HG02798 (cell line): ENCODE results near the gene ALOX15B.
"Not testable (repeated sequence)": the region's sequence is repeated elsewhere in the genome, so short reads cannot be mapped to it uniquely, and the experiment has no call there.

Experiments used
- ATAC-seq: cut with Tn5 transposase; IDR thresholded peaks from one replicate; pipeline ENCODE4 v1.9.1; 2021; ENCODE audit warnings: mild to moderate bottlenecking; ENCODE audit not compliant: unreplicated experiment, poor library complexity

Gene ALOX15B

GRCh38 chr17:8059131-8059530 lies 20.3 kb downstream of the ALOX15B start:
- ATAC-seq: no peak

GRCh38 chr17:8060274-8060673 lies 21.4 kb downstream of the ALOX15B start:
- no peak for ATAC-seq

- not testable (repeated sequence) for ATAC-seq
These were observed 23.0 kb downstream of the ALOX15B start for GRCh38 chr17:8061851-8062250.

GRCh38 chr17:8062435-8062806 lies 23.6 kb downstream of the ALOX15B start:
- no peak for ATAC-seq

GRCh38 chr17:8062807-8063483 lies 24.1 kb downstream of the ALOX15B start:
- ATAC-seq: no peak

- no peak for ATAC-seq
These were observed 25.1 kb downstream of the ALOX15B start for GRCh38 chr17:8063761-8064534.

GRCh38 chr17:8064561-8065019 lies 25.7 kb downstream of the ALOX15B start:
- ATAC-seq: no peak

- no peak for ATAC-seq
These were observed 28.2 kb downstream of the ALOX15B start for GRCh38 chr17:8066841-8067775.

GRCh38 chr17:8067806-8068205 lies 28.9 kb downstream of the ALOX15B start:
- no peak for ATAC-seq

GRCh38 chr17:8068736-8069586 lies 30.1 kb downstream of the ALOX15B start:
- no peak for ATAC-seq

- no peak for ATAC-seq
These were observed 30.7 kb downstream of the ALOX15B start for GRCh38 chr17:8069587-8069860.

- no peak for ATAC-seq
These were observed 32.6 kb downstream of the ALOX15B start for GRCh38 chr17:8071496-8071895.

- ATAC-seq: no peak
These were observed 33.5 kb downstream of the ALOX15B start for GRCh38 chr17:8072341-8072728.

GRCh38 chr17:8072729-8073461 lies 34.0 kb downstream of the ALOX15B start:
- no peak for ATAC-seq

- ATAC-seq: no peak
These were observed 35.0 kb downstream of the ALOX15B start for GRCh38 chr17:8073627-8074484.

- ATAC-seq: no peak
These were observed 35.7 kb downstream of the ALOX15B start for GRCh38 chr17:8074554-8074953.

- ATAC-seq: no peak
These were observed 36.2 kb downstream of the ALOX15B start for GRCh38 chr17:8075081-8075480.

GRCh38 chr17:8075574-8076342 lies 36.9 kb downstream of the ALOX15B start:
- ATAC-seq: no peak
